NCI-H1694 (cell line): ENCODE data around the gene ATP2B1.
"Not testable (repeated sequence)": the region's sequence is repeated elsewhere in the genome, so short reads cannot be mapped to it uniquely, and the experiment has no call there.

Source experiments
- DNase-seq: peaks from one replicate; lab custom pipeline; 2025; lab: John Stamatoyannopoulos, UW

The ATP2B1 gene

DNA sequence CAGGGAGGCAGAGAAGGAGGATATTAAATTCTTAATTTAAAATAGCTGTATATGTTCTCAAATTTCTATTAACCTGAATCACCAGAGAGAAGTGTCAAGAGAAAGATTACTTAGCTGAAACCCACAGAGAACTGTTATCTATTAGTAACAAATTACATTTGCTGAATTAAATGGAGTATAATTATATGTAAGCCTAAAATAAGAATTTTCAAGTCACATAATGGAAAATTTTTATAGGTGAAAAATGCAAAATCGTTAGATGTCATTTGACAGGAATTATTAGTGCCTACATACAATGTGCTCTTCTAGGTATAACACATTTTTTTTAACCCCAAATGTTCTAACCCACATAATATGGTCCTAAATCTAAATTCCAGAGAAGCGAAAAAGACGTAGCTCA, 4.1 kb upstream of the ATP2B1 start:
- no peak for DNase-seq

DNA sequence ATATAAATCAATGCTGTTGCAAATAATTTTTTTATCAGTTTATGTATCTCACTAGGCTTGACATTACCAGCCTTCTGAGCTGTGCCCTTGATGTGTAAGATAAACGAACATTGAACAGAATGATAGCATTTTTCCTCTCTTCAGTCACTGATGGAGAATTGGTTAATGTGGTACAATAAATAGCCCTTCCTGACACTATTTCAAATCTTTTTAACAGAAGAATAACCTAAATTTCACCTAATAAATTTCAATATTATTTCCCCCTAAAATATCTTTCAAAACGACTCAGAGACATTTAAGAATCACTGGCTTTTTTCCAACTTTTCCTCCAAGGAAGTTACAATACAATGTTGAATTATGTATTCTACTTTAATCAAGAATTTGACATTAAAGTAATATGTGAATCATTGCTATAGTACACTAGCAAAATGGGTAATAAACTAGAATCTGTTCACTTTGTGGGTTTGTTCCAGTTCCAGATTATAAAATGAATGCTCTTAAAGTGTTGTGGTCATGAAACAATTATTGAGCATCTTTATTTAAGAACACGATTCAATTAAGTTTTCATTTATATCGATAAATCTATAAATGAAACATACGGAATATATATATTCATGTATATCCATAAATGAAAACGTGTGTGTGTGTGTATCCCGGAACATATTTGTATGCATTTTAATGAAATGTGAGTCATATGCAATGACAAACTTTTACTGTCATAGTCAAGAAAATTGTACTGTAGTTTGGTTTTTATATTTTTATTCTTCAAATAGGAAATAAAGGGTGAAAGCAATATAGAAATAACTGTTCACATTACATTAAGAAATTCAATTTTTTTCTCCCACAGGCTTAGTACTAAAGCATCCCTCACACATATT, 2.5 kb upstream of the ATP2B1 start:
- DNase-seq = no peak

DNA sequence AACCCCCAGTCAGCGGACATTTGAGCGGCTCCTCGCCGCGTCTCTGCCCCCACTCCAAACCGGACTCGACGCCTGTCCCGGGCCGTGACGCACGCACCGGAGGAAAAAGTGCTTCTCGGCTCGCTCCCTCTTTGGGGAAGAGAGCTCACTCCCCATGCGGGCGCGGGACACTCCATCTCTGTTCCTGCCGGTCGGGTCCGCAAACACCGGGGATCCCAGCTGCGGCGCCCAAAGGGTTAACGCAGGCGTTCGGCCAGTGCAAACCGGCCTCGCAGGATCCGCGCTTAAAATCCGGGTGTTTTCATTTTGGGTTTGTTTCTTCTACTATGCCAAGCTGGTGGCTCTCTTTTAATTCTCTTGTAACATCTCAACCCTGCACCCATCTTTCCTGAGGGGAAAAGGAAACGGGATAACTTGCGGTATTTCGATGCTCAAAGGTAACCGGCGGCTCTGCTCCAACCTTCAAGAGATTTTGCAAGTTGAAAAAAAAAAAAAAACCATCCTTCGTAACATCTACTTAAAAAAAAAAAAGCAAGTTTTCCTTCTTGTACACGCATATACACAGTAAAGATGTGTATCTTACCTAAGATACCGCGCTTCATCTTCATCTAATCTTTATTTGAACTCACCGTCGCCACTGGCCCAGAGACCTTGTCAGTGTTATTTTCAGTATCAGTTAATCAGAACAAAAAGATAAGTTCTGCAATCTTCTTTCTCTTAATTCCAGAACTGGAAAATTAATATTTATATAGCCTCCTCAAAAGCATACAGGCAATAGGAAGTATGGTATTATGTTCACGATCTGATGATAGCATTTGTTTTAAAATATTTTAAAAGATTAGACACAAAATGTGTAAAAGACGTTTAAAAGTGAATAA, 1.6 kb upstream of the ATP2B1 start:
- DNase-seq = peak; percentile 2

DNA sequence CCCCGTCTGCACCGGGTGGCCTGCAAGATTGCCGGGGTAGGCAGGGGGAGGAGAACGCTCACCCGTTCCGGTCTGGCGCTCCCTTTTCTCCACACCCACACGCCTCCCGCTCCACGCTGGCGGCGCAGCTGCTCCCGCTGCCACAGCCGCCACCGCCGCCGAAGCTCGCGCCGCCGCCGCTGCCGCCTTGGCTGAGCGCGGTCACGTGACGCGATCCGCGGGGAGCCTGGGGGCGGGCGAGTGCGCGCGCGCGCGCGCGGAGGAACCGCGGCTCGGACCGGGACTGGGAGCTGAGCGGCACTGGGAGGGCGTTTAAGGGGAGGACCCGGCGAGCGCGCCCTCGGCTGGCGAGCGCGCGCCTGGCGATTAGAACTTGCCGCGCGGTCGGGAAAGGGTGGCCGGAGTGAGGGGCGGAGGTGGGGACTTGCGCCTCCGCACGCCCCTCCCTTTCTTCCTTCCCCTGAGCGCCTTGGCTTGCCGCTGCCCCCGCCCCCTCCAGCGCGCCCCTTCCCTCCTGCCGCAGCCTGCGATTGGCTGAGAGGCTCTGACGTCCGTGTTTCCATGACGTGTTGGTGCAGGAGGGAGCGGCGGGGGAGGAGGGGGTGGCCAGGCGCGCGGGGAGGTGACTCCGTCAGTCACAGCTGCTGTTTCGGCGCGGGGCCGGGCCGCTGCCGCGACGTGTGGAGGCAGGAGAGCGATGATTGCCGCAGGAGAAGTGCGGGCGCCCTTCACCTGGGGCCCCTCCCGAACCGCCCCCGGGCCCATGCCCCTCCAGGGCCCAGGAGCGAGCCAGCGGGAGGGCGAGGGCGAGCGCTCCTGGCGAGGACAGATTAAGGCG, 738 bp upstream of the ATP2B1 start:
- peak; percentile 83 for DNase-seq

DNA sequence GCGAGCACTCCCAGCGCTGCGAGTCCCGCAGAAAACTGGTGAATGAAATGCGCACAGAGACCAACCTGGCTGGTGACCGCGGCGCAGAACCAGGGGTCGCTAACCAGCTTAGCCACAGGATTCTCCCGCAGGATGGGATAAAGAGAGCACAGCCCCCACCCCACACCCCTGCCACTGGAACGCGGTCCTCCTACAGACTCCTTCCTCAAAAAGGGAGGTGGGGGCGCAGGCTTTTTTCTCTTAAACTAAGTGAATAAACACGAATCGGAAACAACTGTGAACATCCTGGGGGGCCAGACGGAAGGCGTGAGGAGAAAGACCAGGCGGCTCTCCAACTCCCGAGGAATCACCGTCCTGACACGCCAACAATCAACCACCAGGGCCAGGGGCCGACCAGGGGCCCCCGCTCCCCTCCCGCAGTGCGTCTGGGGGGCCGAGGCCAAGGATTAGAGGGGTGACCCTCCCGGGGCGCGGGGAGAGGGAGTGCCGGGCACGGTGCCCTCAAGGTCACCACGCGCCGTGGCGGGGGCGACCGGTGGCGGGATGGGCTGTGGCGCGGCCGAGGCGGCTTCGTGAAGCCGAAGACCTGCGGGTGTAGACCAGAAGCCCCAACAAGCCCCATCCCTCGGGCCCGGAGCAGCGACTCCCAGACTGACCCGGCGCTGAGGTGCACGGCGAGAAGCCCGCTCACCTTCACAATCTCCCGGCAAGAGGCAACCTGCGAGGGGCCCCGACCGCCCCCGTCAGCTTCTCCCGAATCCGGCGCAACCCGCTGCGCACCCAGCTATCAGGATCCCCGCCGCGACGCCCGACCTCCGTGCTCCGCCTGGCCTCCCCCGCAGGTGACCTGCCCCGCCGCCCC, 704 bp downstream of the ATP2B1 start:
- peak; percentile 10 for DNase-seq

DNA sequence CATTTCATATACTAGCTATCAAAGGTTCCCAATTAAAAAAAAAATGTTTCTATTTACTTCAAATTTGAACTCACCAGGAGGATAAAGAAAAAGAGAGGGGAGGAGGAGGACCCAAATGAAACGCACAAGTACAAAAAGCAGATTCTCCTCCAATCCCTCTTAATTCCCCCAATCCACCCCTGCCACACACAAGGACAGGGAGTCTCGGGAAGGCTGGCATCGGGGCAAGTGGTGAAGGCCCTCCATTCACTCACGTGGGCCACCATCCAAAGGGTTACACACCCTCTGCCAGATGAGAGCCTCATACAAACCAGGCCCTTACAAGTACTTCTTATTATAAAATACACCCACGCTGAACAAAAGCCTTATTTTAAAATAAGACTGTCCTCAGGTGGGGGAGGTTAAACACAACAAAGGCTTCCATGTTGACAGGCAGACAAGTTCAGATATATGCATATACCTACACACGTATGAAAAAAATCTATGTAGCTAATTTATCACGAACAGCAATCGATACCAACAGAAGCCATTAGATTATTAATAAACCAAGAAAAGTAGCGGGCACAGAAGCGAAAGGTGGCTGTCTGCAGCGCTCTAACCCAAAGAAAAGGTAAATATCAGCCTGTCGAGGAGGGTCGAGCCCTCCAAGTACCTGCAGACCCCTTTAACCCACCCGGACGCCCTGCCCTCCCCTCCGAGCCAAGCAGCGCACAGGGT, 1.5 kb downstream of the ATP2B1 start:
- DNase-seq = peak; percentile 8

DNA sequence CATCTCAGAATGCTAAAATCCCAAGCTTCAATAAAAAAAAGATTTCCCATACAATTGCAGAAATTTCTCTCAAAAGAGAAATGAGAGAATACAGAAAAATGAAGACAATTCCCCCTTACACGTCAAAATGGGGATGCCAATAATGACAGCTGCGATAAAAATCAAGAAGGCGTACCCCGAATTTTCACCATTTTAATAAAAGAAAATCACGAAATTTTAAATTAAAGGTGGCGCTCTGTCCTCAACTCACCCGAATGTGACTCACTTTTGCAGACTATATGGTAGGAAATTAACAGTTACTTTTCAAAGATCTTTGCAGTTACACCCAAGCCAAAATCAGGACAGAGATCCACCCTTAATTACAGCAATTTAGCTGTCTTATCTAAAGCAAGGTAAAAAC, 2.1 kb downstream of the ATP2B1 start:
- no peak for DNase-seq

DNA sequence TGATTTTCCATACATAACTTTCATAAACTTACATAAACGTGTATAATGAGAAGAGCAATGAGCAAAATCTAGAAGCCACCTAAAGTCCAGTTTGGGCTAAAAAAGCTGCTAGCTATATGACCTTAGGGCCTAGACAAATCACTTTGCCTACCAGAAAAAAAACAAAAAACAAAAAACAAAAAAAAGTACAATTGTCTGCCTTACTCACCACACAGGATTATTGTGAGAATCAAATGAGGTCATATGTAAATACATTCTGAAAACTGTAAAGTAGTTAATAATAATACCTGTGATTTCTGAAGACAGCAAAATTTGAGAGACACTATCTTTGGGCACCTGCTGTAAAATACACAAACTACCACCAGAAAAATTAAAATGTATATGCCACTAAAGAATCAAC, 4.2 kb downstream of the ATP2B1 start:
- no peak for DNase-seq

DNA sequence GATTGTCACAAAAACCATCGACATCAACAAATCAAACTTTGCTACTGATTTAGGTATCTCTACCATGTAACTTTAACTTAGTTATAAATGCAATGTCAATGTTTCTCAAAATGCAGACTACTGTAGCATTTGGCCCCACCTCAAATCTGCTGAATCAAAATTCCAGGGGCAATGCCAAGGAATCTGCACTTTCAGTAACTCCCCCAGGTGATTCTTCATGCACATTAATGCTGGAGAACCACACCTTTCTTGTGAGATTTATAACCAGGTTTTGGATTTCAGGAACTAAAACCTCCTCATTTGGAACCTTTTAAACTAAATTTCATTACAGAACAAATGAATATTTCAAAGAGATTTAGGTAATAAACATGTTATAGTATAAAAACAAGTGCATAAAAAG, 4.9 kb downstream of the ATP2B1 start:
- DNase-seq = no peak

DNA sequence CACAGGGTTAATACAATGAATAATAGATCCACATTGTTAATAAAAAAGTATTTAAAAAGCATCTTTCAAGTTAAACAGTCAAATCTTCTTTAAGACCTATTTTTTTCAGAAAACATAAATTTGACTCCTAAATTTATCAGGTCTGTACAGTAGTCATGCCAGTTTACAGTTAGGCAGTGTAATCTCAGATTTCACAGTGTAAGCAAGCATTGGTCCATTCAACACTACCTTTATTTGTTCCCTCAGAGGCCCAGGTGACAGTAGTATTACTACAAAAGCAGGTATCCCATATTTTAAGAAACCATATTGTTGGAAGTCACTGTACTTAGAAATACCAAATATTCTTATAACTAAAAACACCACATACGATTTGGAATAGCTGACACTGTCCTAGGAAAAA, 6.1 kb downstream of the ATP2B1 start:
- DNase-seq = no peak

DNA sequence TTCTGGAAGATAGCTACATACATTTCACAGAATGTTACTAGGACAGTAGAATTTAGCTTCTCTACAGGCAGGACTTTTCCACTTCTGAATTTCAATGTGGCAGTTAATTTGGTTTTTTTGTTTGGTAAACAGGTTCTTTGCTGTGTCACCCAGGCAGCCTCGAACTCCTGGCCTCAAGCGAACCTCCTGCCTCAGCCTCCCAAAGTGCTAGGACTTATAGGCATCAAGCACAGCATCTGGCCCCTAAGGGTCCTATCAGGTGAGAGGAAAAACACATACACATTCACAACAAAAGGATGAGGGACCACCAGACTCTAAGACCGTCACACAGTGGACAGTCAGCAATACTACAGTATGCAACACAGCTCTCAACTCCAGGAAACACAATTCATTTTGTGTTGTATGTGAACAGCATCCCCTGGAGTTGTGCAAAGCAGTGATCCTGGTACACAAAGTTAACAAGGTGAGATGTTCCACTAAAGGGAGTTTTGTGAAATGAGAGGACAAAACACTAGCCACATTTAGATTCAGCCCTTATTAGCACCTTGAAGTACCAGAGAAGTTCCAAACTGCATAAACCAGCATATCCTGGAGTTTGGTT, 6.9 kb downstream of the ATP2B1 start:
- no peak for DNase-seq

DNA sequence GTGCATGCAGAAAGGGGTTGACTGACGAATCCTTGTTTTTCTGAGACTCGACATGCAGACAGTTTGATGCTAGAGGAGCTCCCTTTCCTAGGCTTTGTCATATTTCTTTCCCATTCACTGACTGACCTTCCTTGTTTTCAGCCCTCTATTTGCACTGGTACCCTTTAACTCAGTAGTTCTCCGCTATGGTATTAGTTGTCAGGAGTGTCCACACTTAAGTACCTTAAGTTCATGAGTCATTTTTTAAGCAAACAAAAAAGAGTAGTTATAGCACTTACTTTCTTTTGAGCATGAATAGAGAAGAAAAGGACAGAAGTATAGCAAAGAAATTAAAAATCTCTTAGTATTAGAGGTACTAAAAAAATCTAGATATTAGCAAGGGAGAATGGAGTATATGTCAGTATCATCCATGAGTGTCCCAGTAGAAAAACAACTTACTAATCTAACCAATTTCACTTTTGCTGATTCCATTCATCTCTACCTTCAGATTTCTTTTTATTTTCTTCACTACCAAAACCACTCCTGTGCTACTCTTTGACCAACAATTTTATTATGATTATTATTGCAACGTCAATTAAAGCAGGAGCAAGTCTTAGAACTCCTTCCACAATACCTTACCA, 8.3 kb downstream of the ATP2B1 start:
- no peak for DNase-seq

DNA sequence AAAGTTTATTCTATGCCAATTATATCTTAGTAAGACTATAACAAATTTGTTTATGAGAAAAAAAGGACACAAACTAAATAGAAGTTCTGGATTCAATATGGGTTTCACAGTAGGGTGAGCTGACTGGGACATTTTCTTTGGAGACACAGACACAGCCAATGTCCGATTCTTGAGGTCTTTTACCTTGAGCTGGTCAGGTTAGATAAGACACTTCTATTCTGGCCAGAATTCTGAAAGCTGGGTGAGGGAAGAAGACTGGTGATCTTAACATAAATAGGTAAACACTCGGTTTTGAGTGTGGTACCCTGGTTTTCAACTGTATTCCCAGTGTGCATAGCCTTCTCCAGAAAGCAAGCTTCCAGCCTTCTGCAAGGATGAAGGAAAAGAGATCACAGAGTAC, 10.0 kb downstream of the ATP2B1 start:
- no peak for DNase-seq

DNA sequence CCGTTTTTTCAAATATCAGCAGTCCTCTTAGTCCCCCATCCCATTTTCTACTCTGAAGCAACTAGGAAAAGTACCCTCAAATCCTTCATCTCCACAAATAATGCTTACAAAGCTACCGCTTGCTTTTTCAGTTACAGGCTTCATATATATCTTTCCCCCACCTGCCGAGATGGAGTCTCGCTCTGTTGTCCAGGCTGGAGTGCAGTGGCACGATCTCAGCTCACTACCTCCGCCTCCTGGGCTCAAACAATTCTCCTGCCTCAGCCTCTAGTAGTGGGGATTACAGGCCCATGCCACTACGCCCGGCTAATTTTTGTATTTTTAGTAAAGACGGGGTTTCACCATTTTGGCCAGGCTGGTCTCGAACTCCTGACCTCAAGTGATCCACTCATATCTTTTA, 10.9 kb downstream of the ATP2B1 start:
- DNase-seq = not testable (repeated sequence)

DNA sequence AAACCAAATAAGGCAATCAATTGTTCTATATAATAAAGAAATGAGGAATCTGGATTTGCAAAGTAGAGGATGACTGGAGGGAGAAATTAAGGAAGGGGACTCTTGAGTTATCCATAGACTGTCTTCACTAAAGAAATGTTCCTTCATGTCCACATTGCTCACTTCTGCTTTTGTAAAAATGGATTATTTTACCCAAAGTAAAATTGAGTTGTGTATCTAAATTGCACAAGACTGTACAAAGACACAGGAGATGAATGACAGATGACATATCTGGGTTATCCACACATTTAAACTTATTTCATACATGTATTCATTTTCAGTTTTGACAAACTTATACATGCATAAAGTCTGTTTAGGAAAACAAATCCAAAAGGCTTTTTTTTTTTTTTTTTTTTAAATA, 11.3 kb downstream of the ATP2B1 start:
- DNase-seq = no peak

DNA sequence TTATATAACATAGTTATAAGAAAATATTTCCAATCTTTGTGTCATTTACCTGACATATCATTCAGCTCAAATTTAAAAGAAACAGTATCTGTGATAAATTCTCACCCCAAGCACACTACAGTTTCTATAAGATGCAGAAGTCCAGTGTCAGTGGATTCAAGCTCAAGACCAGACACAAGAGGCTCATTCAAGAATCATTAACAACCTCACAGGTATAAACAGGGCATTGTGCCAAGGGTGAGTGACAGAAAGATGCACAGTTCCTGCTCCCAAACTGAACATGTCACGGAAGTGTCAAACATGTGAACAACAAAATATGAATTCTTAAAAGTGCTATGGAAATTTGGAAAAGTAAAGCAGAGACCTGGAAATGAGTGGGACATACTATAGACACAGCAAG, 12.8 kb downstream of the ATP2B1 start:
- no peak for DNase-seq

DNA sequence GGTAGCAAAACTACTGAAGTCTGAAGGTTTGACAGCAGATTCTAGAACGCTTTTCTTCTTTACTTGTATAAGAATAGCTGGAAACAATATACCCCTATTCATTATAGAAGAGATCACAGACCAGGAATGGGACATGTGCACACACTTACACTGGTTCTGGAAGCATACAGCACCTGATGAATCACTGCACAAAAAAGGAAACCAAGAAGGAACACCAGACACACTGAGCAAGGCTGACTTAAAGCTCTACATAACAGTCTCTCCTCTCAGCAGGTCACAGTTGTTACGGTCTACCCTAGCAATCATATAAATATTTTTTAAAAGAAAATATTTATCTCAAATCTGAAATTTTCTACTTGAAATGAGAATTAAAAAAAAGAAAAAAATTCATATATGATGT, 13.5 kb downstream of the ATP2B1 start:
- DNase-seq = no peak

DNA sequence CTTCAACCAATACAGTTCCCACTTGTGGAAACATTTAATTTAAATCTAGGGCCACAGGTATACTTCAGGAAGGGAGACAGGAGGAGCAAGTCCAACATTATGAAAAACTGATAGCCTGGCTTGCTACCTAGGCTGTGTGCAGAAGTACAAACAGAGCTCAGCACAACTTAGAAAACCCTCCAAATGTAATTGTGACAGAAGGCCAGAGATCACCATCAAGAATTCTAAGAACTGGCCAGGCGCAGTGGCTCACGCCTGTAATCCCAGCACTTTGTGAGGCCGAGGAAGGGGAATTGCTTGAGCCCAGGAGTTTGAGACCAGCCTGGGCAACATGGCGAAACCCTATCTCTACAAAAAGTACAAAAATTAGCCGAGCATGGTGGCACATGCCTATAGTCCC, 14.1 kb downstream of the ATP2B1 start:
- no peak for DNase-seq

DNA sequence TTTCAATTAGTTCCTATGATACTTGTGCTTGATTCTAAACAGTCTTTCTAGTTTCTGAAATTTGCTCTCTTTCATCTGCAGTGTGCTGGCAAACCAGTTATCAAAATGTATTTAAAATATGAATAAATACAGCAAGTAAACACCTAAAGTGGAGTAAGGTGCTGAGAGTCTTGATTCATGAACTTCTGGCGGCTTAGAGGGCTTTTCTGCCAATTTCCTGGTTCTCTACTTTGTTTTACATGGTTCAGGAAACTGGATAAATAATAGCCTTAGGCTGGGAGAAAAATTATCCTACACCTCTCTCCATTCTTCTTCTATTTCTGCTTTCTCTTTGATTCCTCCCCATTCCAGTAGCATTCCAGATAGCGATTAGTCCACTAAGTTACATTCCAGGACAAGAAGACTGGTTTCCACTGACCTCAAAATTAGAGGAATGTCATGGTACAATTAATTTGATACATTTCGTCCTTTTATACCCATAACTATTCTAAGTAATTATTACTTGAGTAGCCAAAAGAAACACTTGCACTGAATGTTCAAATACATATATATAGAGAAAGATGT, 14.9 kb downstream of the ATP2B1 start:
- DNase-seq = no peak
